ENCODE measurements around the gene MED22.

DNA sequence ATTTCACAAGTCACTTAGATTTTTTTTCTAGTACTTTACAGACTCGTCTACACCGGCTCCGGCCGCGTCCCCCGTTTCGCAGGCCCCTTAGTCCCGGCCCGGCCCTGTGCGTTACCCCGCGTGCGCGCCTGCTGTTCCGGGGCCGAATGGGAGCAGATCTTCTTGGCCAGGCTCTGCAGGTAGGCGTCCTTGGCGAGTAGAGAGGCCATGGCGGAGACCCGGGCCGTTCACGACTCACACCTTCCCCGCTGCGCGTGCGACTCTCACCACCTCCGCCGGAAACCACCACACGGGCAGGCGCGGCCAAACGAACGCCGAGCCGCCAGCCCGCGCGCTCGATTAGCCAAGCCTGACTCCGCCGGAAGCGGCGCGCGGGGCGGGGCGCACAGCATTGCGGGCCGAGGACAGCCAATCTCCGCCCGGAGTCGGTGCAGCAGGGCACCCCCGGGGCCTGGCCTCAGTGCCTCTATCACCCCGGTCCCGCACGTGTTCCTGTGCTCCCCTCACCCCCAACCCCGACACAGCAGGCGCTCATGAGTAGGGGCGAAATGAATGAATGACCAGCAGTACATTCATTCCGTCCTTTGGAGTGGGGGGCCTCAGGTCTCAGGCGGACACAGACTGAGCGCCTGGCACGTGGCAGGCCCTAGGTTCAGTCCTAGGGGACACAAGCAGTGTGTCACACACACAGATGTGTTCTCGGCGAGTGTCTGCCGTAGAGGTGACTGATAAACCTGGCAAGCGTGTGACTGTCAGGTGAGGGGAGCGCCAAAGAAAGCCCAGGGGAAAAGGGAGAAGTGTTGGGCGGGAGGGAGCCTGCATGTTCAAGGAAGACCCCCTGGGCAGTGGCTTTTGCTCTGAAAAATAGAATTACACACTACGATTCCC is 11.8 kb downstream of the MED22 start, which contains the start of gene SURF6:
- TF ChIP-seq CTCF (IDR thresholded peaks at IDR 0.05; ENCODE audit: insufficient read depth, low read length, poor library complexity, severe bottlenecking) (no peak), EZH2phosphoT487 (conservative IDR thresholded peaks at IDR 0.05; ENCODE audit: low read length) (no peak)

Measured in SU-DHL-6 (cell line).